Endodermal cell (in vitro differentiated cells): Measurements from ENCODE around the gene MBIP. TPM values are rescaled to one million over a fixed set of nuclear protein-coding genes. Genes with fewer than 3 reads are reported as not detected.

ENCODE experiments used
- DNase-seq: peaks from one replicate; pipeline ENCODE4 v3.0.0-alpha.2; 2017
- H3K27ac ChIP-seq: 2 replicates; pipeline ENCODE4 v1.5.1; 2013; ENCODE audit warnings: mild to moderate bottlenecking, low read depth, low read length, moderate library complexity
- H3K27me3 ChIP-seq: 2 replicates; pipeline ENCODE4 v1.6.1; 2013; ENCODE audit warnings: mild to moderate bottlenecking, low read length, moderate library complexity; ENCODE audit not compliant: insufficient read depth, control insufficient read depth, poor library complexity, severe bottlenecking
- H3K36me3 ChIP-seq: 2 replicates; pipeline ENCODE4 v1.7.0; 2013; ENCODE audit warnings: mild to moderate bottlenecking, low read length, moderate library complexity; ENCODE audit not compliant: control insufficient read depth, insufficient read depth
- H3K4me1 ChIP-seq: one replicate; pipeline ENCODE4 v1.7.0; 2013; ENCODE audit warnings: low read length; ENCODE audit not compliant: control insufficient read depth, insufficient read depth
- H3K4me3 ChIP-seq: 2 replicates; pipeline ENCODE4 v1.5.1; 2013; ENCODE audit warnings: mild to moderate bottlenecking, low read length, moderate library complexity
- H3K9ac ChIP-seq: 2 replicates; pipeline ENCODE4 v1.6.1; 2013; ENCODE audit warnings: mild to moderate bottlenecking, low read length, moderate library complexity; ENCODE audit not compliant: poor library complexity, severe bottlenecking; ENCODE audit errors: extremely low read depth
- H3K9me3 ChIP-seq: 2 replicates; pipeline ENCODE4 v1.6.1; 2013; ENCODE audit warnings: mild to moderate bottlenecking, low read length, moderate library complexity; ENCODE audit not compliant: control insufficient read depth
- H3K27ac Mint-ChIP-seq: 2 replicates; pipeline ENCODE4 v1.8.0; 2020; ENCODE audit warnings: mixed read lengths
- H3K27me3 Mint-ChIP-seq: 2 replicates; pipeline ENCODE4 v1.8.0; 2021; ENCODE audit warnings: mild to moderate bottlenecking, mixed read lengths; ENCODE audit not compliant: insufficient read depth
- H3K36me3 Mint-ChIP-seq: 2 replicates; pipeline ENCODE4 v1.8.0; 2020; ENCODE audit warnings: low read depth, mixed read lengths
- H3K4me1 Mint-ChIP-seq: 2 replicates; pipeline ENCODE4 v1.8.0; 2020; ENCODE audit warnings: mixed read lengths
- H3K4me3 Mint-ChIP-seq: 2 replicates; pipeline ENCODE4 v1.8.0; 2020; ENCODE audit warnings: mild to moderate bottlenecking, moderate library complexity, mixed read lengths
- H3K9me3 Mint-ChIP-seq: 2 replicates; pipeline ENCODE4 v1.8.0; 2020; ENCODE audit warnings: mild to moderate bottlenecking, mixed read lengths
- CTCF ChIP-seq: fragments of 200-600 bp; sonication (generic); conservative IDR thresholded peaks from 2 replicates; pipeline ENCODE4 v1.5.0; 2021; ENCODE audit warnings: antibody characterized with exemption, mild to moderate bottlenecking
- WGBS, 2 experiments: methylation state at CpG; one replicate each; pipeline versions ENCODE4 v1.1.5 to v1.1.7; 2013; ENCODE audit warnings: missing lambda C conversion rate in 2 of 2, mixed read lengths in 1 of 2; ENCODE audit not compliant: insufficient coverage in 1 of 2, insufficient read length in 1 of 2; 5-methylcytosine and 5-hydroxymethylcytosine counted together
- total RNA-seq, 2 donors: library from RNA; stranded (reverse); fragmentation: NEBNext Ultra II Directional in 1 of 2; extraction: Animal tissue kit (Norgen Biotek cat#: 25700) in 1 of 2; gene quantifications; 2 replicates in 1 of 2; 3 replicates in 1 of 2; pipeline ENCODE4 v1.2.1, GENCODE V29; 2021

Gene MBIP
- total RNA-seq, 2 donors from 2014 or later = 35.5 TPM

GRCh38 chr14:36270191-36270590 is 50.2 kb downstream of the MBIP start:
- Histone ChIP-seq H3K4me3 (no peak overlapping the region), H3K9me3 (no peaks in the 10 kb centered on the region), H3K4me1 (peaks cover 26% of the 10 kb centered on the region), H3K36me3 (no peaks in the 10 kb centered on the region), H3K9ac (no peak overlapping the region), H3K27me3 (no peaks in the 10 kb centered on the region), H3K27ac (no peak overlapping the region)
- H3K4me3 Mint-ChIP-seq = no peak overlapping the region
- no peaks in the 10 kb centered on the region for H3K9me3 Mint-ChIP-seq
- no peak overlapping the region for H3K27ac Mint-ChIP-seq
- no peaks in the 10 kb centered on the region for H3K36me3 Mint-ChIP-seq
- H3K27me3 Mint-ChIP-seq = peaks cover 59% of the 10 kb centered on the region
- no peak for DNase-seq
- H3K4me1 Mint-ChIP-seq = peaks cover 68% of the 10 kb centered on the region
- TF ChIP-seq CTCF = no peak
- WGBS, 2 experiments = 100% methylated on average over 1 of the region's 2 CpGs

- Mint-ChIP-seq H3K27me3 (peaks cover 46% of the 10 kb centered on the region), H3K27ac (no peak overlapping the region), H3K9me3 (no peaks in the 10 kb centered on the region), H3K4me1 (peaks cover 63% of the 10 kb centered on the region), H3K36me3 (no peaks in the 10 kb centered on the region), H3K4me3 (no peak overlapping the region)
- H3K27me3 ChIP-seq = no peaks in the 10 kb centered on the region
- H3K4me1 ChIP-seq = peaks cover 23% of the 10 kb centered on the region
- WGBS, 2 experiments = 75 to 83% methylated on average over 1 to 3 of the region's 3 CpGs
- H3K9ac ChIP-seq = no peak overlapping the region
- H3K9me3 ChIP-seq = no peaks in the 10 kb centered on the region
- DNase-seq = no peak
- H3K4me3 ChIP-seq = no peak overlapping the region
- TF ChIP-seq CTCF = no peak
- H3K27ac ChIP-seq = no peak overlapping the region
- no peaks in the 10 kb centered on the region for H3K36me3 ChIP-seq
Observed at GRCh38 chr14:36268121-36268520, 52.3 kb downstream of the MBIP start.

- Histone ChIP-seq H3K36me3 (no peaks in the 10 kb centered on the region), H3K9me3 (no peaks in the 10 kb centered on the region), H3K4me3 (no peak overlapping the region), H3K4me1 (peaks cover 21% of the 10 kb centered on the region), H3K27me3 (no peaks in the 10 kb centered on the region), H3K9ac (no peak overlapping the region), H3K27ac (no peak overlapping the region)
- no peak for TF ChIP-seq CTCF
- H3K4me1 Mint-ChIP-seq = peaks cover 35% of the 10 kb centered on the region
- H3K4me3 Mint-ChIP-seq = no peak overlapping the region
- 100% methylated on average over 2 of the region's 2 CpGs; no CpG with 5 or more reads in 1 of the 2 experiments for WGBS, 2 experiments
- no peaks in the 10 kb centered on the region for H3K9me3 Mint-ChIP-seq
- no peak overlapping the region for H3K27ac Mint-ChIP-seq
- no peak for DNase-seq
- H3K36me3 Mint-ChIP-seq = no peaks in the 10 kb centered on the region
- peaks cover 19% of the 10 kb centered on the region for H3K27me3 Mint-ChIP-seq
Observed at GRCh38 chr14:36264595-36264994, 55.8 kb downstream of the MBIP start.
